ENCODE measurements around the gene EPHA1. TPM values are rescaled to one million over a fixed set of nuclear protein-coding genes. Genes with fewer than 3 reads are reported as not detected.

EPHA1 gene
- total and polyA plus RNA-seq, 12 donors = 0.07 to 1.3 (median 0.46) TPM; not detected in 3

- Histone ChIP-seq H3K27me3 (peaks cover 5% of the 10 kb centered on the region), H3K27ac (no peak overlapping the region), H3K9me3 (replicated peaks in 1 of 3) (no peaks in the 10 kb centered on the region), H3K4me1 (replicated peaks in 1 of 2) (peaks cover 0 to 2% of the 10 kb centered on the region in 2 donors), H3K4me3 (no peak overlapping the region), H3K36me3 (replicated peaks in 1 of 2) (no peaks in the 10 kb centered on the region)
- no peak for TF ChIP-seq POLR2A (IDR thresholded peaks at IDR 0.05)
- no peak for TF ChIP-seq CTCF (IDR thresholded peaks at IDR 0.05)
- DNase-seq = no peak
- intact Hi-C loops (cut with DNase I) = no loop called here
- WGBS, 4 donors = 83 to 95% (median 87%) methylated on average over 4 of the region's 4 CpGs
Observed at GRCh38 chr7:143367972-143368371, 40.7 kb downstream of the EPHA1 start.

GRCh38 chr7:143363016-143363937 is 45.4 kb downstream of the EPHA1 start:
- Histone ChIP-seq H3K4me1 (replicated peaks in 1 of 2) (peaks cover 8 to 15% of the 10 kb centered on the region in 2 donors), H3K9me3 (replicated peaks in 1 of 3) (no peaks in the 10 kb centered on the region), H3K36me3 (replicated peaks in 1 of 2) (no peaks in the 10 kb centered on the region), H3K4me3 (peak overlapping the region in 1 of 4 donors; percentile 65), H3K27ac (no peak overlapping the region), H3K27me3 (peaks cover 17% of the 10 kb centered on the region)
- DNase-seq = no peak
- 41 to 62% (median 47%) methylated on average over 16 to 19 of the region's 19 CpGs for WGBS, 4 donors
- no peak for TF ChIP-seq CTCF (IDR thresholded peaks at IDR 0.05)
- TF ChIP-seq POLR2A (IDR thresholded peaks at IDR 0.05) = no peak
- intact Hi-C loops (cut with DNase I) = no loop called here

GRCh38 chr7:143362131-143363015 is 46.3 kb downstream of the EPHA1 start, which contains the start of gene FAM131B:
Gene FAM131B (minus strand): TSS chr7:143362713. CDS start chr7:143362603, 110 bp downstream.
- TF ChIP-seq CTCF (IDR thresholded peaks at IDR 0.05) = no peak
- no peak for TF ChIP-seq POLR2A (IDR thresholded peaks at IDR 0.05)
- Histone ChIP-seq H3K36me3 (replicated peaks in 1 of 2) (no peaks in the 10 kb centered on the region), H3K9me3 (replicated peaks in 1 of 3) (no peaks in the 10 kb centered on the region), H3K4me1 (replicated peaks in 1 of 2) (peaks cover 8 to 15% of the 10 kb centered on the region in 2 donors), H3K4me3 (peak within 1 kb of the TSS in 1 of 4 donors; percentile 65), H3K27me3 (peaks cover 17% of the 10 kb centered on the region), H3K27ac (no peak within 1 kb of the TSS)
- DNase-seq = no peak
- WGBS, 4 donors = 0 to 1% (median 1%) methylated on average over 35 to 103 of the region's 112 CpGs
- intact Hi-C loops (cut with DNase I) = no loop called here

Data from adrenal gland (tissue), 12 donors.